GM19438 (cell line): ENCODE results near the gene LHCGR.

Experiments used
- ATAC-seq: cut with Tn5 transposase; IDR thresholded peaks from one replicate; pipeline ENCODE4 v1.9.1; 2021; ENCODE audit warnings: low read depth; ENCODE audit not compliant: unreplicated experiment

LHCGR gene

DNA sequence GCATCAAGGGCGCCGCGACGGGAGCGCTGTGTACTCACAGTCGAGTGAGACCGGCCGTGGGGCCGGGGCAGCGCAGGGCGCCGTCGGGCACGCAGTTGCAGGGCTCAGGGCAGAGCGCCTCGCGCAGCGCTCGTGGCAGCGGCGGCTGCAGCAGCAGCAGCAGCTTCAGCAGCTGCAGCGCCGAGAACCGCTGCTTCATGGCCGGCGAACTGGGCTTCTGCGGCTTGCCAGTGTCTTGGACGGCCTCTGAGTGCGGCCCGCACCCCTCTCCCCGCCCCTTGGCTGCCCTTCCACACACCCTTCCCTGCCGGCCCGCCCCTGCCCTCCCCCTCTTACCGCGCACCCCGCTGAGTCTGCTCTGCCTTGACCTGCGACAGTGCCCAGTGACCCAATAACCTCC, at the start of gene LHCGR:
Gene LHCGR, minus strand, starts transcription at position 252 of the 400 bp plus-strand sequence. Its CDS starts 53 bp downstream, at position 199.
- no peak for ATAC-seq

DNA sequence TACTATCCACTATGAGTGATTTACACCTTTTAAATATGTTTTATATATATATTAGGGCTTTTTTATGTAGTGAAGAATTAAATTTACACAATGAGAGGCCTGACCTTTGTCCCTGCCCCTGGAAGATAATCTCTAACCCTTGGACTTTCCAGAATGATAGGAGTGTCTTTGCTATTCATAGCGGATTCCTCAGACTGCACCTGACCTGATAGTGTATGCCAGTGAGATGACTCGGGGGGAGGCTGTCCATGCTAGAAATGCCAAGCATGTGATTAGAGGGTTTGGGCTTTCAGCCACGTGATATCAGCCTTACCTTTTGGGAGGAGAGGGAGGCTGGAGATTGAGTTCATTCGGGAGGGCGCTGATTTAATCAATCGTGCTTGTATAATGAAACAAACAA, 44.1 kb upstream of the LHCGR start:
- ATAC-seq, result no peak

DNA sequence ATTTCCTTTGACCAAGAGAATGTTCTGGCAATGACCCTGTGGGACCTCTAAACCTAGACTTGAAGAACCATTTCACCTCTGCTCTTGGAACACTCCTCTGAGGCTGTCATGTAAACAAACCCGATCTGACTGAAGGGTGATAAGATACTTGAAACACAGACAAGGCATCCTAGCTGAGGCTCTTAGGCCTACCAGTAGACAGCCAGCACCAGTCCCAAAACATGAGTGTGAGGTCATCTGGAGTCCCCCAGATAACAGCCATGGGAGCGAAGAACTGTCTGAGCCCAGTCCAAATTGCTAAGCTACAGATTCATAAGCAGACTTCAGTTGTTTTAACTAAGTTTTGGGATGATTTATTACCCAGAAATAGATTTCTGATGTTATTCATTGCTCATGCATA, 39.5 kb upstream of the LHCGR start:
- no peak for ATAC-seq

DNA sequence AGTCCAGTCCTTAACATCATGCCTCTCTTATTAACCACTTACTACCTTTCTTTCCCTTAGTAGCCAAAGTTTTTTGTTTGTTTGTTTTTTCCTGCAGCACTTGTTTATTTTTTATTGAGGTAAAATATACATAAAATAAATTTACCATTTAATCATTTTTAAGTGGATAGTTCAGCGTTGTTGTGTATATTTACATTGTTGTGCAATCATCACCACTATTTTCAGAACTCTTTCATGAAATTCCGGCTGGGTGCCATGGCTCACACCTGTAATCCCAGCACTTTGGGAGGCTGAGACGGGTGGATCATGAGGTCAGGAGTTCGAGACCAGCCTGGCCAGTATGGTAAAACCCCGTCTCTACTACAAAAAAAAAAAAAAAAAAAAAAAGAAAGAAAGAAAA, 38.1 kb upstream of the LHCGR start:
- no peak for ATAC-seq

DNA sequence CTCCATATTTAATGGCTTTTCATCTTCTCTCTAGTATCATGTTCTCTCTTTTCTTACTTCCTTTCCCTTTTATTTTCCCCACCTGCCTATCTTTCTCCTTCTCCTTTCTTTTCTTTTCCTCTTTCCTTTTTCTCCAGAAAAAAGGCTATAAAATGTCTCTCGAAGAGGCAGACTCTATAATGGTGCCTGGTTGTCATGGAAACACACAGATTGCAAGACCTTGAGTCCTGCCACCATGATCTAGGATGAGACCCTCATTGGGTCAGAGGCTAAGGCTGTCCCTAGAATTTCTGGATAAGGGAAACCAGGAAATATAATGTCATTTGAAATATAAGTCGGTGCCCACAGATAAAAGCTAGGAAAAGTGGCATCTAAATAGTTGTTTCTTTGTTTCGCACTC, 36.5 kb upstream of the LHCGR start:
- ATAC-seq, result no peak

DNA sequence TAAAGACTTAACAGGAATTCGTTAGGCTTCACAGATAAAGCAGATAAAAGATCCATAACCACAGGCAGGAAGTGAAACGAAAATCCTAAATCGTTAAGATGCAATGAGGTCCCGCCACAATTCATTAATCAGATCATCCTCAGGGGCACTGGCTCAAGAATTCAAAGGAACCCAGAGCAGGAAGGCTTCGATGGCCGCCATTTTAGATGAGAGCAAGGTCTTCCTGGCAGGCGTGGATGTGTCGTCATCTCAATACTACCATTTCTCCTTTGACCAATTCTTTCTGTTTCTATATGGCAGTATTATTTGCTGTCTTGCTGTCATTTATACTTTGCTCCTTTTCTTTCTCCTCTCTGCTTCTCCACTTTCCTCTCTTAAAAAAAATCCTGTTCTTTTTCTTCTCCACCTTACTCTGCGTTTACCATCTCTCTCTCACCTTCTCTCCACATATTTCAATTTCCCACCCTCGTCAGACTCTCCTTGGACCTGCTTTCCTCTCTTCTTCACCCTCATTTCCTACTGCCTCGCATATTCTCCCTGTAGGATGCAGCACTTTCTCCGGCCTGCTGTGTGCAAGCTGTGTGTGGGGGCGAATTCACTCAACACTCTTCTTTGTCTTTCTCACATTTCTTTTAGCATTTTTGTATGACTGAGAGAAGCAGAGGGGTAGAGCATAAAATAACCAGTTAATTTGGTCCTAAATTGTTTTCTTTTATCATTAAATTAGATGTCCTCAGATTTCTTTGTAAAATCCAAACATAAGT, 35.1 kb upstream of the LHCGR start:
- ATAC-seq, result no peak

DNA sequence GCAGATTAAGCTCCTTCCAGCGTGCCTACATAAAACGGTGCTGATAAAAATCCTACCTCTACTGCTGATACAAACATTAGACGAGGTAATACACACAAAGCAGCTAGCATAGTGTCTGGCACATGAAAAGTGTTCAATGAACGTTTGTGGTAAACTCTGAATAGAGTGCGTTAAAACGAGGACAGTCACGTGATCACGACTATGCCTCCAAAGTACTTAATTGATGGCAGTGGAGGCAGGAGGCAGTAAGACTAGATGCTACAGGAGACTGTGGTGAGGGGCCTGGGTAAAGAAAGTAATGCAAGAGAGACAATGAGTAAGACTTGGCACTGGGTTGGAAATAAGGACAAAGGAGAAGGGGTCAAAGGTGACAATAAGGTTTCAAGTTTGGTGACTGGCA, 32.1 kb upstream of the LHCGR start:
- ATAC-seq, result no peak

DNA sequence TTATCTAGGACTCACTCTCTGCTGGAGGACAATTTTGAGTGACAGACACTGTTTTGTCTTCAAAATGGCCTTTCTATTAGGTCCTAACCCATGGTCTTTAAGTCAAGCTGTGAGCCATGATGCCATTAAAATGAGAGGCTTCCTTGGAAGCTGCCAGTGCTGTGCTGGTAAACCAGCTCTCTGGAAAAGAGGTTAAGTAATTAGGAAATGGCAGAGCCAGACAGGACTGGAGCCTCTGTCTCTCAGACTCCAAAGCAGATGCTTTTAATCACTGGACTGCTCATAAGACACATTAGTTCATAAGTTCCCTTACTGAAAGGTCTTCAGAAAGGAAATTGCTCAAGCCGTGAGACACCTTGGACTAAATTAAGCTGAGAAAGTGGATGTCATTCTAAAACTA, 25.8 kb upstream of the LHCGR start:
- ATAC-seq, result no peak

DNA sequence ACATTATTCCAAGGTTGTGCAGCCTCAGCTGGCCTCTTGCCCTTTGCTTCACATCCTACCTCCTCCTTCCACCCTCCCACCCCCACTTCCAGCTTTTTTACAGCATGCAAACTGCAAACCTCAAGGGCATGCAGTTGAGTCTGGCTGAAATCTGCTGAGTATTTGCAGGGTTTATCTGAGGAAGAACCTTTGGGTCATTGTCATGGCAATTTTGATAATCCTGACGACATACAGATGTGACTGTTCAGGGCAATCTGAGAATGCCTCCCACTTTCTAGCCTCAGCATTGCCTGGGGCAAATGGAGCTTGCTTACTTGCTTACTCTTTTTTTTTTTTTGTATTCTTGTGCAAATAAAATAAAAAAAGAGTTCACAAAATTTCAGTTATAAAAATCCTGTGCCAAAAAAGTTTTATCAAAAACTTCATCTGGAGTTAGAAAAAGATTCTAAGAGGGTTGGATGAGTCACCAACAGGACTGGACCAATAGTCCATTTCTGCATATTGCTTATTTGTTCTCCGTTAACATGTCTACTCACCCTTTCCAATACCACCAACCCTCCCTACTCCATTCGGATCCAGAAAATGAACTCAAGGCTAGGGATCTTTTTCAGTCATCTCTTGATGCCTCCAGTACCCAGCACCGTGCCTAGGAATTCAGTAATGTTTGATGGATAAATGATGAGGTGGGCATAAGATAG, 23.6 kb upstream of the LHCGR start:
- no peak for ATAC-seq

DNA sequence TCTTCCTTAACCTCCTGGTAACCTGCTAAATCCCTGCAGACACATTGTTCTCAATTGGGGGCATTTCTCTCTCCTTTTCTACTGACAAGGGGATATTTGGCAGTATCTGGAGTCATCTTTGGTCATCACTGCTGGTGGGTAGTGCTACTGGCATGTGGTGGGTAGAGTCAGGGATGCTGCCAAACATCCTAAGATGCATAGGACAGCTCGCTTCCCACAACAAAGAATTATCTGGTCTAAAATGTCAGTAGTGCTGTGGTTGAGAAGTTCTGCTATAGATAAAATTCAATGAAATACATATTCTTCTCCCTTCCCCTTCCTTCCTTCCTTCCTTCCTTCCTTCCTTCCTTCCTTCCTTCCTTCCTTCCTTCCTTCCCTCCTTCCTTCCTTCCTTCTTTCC, 18.7 kb upstream of the LHCGR start:
- ATAC-seq, result no peak

DNA sequence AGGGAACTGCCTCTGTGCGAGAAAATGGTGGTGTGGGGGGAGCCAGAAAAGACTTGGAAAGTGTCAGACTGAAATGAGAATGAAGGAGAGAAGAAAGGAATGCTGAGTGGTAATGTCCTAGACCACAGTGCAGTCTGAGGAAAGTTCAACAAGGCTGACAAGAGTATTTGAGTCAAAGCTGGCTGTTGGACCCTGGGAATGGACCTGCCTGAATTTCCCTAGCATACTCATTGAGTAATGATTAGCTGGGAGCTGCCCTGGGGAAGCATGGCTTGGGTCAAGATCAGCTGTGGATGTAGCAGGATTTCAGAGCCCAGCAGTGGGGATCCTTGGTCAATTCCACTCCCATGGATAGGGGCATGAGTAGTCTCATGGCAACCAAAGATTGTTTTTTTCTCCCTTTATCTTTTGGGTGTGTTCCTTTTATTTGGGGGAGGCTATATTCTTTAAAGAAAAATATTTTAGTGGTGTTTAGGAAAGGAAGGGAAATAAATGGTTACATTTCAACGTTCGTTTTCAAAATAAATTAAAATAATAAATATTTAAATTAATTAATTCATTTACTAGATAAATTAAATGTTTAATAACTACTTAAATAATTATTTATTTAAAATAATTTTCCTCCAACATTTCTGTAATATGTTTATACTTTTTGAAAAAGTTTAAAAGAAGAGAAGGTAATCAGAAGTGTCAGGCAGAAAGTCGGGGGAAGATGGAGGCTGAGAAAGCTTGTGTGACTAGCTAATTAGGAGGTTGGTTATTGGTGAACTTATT, 15.9 kb upstream of the LHCGR start:
- no peak for ATAC-seq

DNA sequence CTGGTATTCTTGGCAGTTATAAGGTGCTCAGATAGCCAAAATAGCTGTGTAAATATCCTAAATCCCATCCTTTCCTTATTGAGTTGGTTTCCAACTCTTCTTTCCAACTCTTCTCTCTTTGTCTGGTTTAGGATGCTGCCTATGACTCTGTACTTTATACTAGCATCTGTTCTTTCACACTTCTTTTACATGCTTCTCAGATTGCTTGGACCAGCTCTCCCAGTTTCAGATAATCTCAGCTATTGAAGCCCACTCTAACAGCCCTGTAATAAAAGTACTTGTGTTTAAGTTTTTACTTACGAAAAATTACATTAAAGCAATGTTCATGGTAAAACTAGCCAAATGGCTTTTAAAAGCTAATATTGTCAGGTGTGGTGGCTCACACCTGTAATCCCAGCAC, 14.7 kb upstream of the LHCGR start:
- ATAC-seq, result no peak

DNA sequence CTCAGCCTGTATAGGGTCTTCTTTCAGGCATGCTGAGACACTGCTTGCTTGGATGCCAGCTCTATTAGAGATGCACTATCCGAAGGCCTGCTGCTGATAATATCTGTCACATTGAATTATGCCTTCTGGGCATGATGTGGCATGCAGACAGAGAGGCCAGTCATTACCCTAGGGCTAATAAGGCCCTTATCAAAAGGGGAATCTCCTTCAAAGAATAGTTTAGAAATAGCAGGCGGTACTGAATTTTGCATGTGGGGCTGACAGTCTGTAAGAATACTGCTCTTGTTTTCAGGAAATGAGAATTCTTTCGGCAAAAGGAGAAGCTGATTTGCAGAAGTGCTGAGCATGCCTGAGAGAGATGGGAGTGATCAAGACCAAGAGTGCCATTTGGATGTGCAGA, 13.1 kb upstream of the LHCGR start:
- no peak for ATAC-seq

DNA sequence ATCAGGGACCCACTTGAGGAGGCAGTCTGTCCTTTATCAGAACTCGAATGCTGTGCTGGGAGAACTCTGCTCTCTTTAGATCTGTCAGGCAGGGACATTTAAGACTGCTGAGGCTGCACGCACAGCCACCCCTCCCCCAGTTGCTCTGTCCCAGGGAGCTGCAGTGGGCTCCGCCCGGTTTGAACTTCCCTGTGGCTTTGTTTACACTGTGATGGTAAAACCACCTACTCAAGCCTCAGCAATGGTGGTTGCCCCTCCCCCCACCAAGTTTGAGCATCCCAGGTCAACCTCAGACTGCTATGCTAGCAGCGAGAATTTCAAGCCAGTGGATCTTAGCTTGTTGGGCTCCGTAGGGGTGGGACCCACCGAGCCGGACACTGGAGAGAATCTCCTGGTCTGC, 11.8 kb upstream of the LHCGR start:
- no peak for ATAC-seq

DNA sequence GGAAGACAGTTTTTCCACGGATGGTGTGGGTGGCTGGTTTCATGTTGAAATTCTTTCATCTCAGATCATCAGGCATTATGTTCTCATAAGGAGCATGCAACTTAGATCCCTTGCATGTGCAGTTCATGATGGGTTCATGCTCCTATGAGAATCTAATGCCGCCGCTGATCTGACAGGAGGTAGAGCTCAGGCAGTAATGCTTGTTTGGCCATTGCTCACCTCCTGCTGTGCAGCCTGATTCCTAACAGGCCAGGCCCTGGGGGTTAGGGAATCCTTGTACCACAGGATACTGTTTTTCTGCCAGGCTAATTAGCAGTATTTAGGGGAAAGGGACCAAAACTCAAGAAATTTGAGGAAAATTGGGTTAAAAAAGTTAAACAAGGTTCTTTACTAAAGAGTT, 5.3 kb upstream of the LHCGR start:
- no peak for ATAC-seq

DNA sequence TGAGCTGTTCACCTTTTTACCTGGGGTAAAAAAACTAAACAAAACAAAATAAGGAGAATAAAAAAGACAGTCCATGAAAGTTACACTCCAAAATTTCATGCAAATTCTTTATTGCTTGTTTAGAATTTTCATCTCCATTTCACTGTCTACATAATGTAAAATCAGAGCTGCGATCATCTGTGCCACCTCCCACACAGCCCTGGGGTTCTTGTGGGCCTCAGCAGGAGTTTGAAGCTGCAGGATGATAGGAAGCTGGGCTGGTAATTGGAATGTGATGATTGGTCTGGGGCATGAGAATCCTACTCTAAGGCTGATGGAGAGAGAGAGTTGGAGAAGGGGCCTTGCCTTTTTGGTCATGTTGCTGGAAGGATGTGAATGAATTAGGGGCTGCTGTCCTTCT, 4.2 kb upstream of the LHCGR start:
- ATAC-seq, result no peak

DNA sequence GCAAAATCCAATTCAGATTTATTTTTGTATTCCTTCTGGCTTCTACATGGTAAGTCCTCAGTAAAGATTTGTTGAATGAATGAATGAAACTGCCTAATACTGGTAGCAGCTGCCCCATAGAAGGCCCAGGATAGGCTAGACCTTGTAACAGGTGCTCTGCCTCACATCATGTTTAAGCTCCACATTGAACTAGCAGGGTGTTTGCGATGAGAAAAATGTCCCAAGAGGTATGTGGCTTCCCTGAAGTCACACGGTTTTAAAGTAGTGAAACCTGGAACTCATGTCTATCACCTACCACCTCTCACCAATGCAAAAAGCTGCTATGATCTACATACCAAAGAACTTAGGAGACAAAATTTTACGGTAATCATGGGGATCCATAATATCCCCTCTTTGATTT, 765 bp upstream of the LHCGR start:
- ATAC-seq, result peak; percentile 52

DNA sequence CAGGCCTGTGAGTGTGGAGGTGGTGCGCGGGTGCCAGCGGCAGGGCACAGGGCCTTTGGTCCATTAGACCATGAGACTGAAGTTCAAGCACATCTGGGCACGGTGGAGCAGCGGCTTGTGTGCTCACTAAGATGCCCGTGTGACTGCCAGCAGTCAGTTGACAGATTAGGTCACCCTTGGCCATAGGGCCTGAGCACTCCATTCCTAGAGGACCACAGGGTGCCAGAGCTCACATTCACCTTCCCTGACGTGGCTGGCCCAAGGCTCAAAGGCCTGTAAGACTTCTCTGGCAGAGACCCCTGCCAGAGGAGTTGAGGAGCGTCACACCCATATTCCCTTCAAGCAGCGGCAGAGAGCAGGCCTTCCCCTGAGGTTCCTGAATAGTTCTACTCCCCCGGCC, 650 bp downstream of the LHCGR start:
- ATAC-seq, result no peak

DNA sequence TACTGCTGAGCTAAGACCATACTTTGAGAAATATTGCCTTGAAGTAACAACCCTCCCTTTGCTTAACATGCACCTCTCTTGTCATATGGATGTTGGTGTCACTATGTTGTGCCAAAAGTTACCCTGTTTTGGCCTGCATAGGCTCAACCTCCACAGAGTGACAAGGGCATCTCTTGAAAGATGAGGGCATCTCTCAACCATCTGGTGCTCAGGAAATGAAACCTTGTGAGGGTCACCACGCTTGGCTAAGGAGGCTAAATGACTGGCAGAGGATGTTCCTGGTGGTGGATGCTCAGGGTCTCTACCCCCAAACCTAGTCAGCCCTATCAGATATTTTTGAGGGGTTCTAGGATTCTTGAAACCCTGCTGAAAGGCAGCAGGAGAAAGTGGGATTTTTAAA, 2.3 kb downstream of the LHCGR start:
- no peak for ATAC-seq

DNA sequence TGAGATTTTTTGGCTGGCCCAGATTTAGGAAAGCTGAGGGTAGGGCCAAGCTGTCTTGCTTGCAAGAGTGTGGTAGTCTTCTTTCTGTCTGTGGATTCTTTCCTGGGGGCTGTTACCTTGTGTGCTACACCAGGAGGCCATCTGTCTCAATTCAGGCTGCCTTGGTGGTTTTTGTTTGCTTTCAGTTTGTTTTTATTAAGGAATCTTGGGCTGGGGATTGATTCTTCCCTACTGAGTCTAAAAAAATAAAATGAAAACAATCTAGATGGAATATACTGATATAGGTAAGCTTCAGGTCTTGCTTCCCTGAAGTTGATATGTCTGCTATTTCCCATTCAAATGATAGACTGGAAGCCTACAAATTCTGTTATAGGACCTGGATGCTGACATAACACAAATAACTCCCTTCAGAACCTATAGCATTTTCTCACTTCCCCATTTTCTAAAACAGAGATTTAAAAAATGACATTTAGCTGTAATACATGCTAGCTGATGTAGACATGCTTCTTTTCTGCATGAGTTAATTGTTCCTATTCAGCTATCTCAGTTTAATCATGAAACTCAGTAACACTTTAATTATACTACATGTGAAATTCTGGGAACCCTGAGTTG, 5.3 kb downstream of the LHCGR start:
- ATAC-seq, result peak; percentile 64
